HG02973 (cell line): ENCODE data around the gene UVSSA.
"Not testable (repeated sequence)": the region's sequence is repeated elsewhere in the genome, so short reads cannot be mapped to it uniquely, and the experiment has no call there.

ENCODE experiments used
- ATAC-seq: cut with Tn5 transposase; IDR thresholded peaks from one replicate; pipeline ENCODE4 v1.9.1; 2021; ENCODE audit warnings: moderate library complexity; ENCODE audit not compliant: unreplicated experiment

UVSSA gene

DNA sequence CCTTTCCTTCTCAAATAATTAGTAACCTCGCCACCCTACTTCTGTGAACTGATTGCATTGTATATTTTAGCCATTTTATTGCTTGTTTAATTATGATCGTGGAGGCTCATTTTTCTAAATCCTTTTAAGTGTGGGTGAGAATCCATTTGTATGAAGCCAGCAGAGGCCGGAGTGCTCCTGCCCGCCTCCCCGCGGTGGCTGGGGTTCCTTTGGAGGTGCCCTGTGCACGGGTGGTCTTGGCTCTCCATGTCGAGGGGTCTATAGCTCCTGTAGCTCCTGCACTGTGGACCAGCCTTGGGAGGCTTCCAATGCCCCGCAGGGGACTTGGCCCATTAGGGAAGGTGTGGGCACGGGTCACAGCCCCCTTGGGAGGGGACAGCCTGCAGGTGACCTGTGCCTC, 15.0 kb downstream of the UVSSA start:
- no peak for ATAC-seq

- ATAC-seq: no peak
Measured at GRCh38 chr4:1362521-1362920, 15.5 kb downstream of the UVSSA start.

GRCh38 chr4:1363513-1363912, 16.5 kb downstream of the UVSSA start:
- no peak for ATAC-seq

DNA sequence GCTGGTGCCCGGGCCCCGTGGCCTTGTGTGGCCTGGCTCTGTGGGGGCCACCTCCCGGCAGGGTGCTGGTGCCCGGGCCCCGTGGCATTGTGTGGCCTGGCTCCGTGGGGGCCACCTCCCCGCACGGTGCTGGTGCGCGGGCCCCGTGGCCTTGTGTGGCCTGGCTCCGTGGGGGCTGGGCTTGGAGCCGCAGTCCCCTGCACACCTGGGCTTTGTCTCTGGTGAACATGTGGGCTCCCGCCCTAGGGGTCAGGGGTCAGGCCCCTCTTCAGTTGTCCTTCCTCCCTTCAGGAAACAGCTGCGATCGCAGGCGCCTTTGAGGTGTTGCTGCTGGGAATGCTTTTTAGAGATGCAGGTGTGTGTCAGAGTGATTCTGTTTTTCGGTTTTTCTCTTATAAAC, 17.2 kb downstream of the UVSSA start:
- ATAC-seq: no peak

DNA sequence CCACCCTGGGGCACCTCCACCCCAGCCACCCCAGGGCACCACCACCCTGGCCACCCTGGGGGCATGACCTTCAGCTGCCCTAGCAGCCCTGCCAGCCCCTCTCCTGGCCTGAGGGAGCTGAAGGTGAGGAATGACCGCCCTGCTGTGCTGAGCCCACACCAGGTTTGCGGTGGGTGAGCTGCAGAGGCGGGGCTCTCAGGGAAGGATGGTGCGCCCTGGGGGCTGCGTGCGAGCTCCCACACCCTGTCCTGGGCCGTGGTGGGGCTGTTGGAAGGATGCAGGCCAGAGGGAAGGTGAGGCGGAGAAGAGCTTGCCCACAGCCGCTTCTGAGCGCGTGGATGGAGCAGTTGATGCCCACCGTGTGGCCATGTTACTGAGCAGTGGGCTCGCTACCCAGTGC, 17.7 kb downstream of the UVSSA start:
- no peak for ATAC-seq

GRCh38 chr4:1365271-1366178, 18.5 kb downstream of the UVSSA start:
- ATAC-seq: no peak

GRCh38 chr4:1366371-1367229, 19.6 kb downstream of the UVSSA start:
- no peak for ATAC-seq

- no peak for ATAC-seq
Measured at GRCh38 chr4:1367230-1367935, 20.4 kb downstream of the UVSSA start.

DNA sequence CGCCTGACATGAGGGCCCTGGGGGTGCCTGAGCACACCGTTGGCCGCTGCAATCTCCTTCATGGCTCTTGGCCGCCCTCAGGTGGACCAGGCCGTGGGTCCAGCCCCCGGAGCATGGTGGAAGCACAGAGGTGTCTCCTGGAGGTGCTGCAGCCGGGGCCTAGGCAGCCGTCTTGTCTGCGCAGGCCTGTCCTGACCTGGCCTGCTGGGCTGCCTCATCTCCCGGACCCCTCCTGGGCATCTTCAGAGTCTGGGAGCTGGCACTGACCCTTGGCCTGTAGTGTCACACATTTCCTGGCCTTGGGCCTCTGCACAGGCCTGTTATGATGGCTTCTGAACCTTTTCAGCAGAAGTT, 20.9 kb downstream of the UVSSA start:
- no peak for ATAC-seq

GRCh38 chr4:1368421-1369090, 21.5 kb downstream of the UVSSA start:
- no peak for ATAC-seq

- ATAC-seq: no peak
Measured at GRCh38 chr4:1369091-1369450, 22.1 kb downstream of the UVSSA start.

GRCh38 chr4:1369479-1370079, 22.6 kb downstream of the UVSSA start:
- no peak for ATAC-seq

GRCh38 chr4:1370321-1371124, 23.5 kb downstream of the UVSSA start:
- ATAC-seq: no peak

GRCh38 chr4:1371176-1372165, 24.5 kb downstream of the UVSSA start:
- ATAC-seq: no peak

GRCh38 chr4:1372576-1372975, 25.6 kb downstream of the UVSSA start:
- ATAC-seq: not testable (repeated sequence)

GRCh38 chr4:1373892-1374705, 27.1 kb downstream of the UVSSA start:
- ATAC-seq: no peak

- no peak for ATAC-seq
Measured at GRCh38 chr4:1374706-1375045, 27.7 kb downstream of the UVSSA start.
